ENCODE measurements around the gene ARL1.

ARL1 gene

DNA sequence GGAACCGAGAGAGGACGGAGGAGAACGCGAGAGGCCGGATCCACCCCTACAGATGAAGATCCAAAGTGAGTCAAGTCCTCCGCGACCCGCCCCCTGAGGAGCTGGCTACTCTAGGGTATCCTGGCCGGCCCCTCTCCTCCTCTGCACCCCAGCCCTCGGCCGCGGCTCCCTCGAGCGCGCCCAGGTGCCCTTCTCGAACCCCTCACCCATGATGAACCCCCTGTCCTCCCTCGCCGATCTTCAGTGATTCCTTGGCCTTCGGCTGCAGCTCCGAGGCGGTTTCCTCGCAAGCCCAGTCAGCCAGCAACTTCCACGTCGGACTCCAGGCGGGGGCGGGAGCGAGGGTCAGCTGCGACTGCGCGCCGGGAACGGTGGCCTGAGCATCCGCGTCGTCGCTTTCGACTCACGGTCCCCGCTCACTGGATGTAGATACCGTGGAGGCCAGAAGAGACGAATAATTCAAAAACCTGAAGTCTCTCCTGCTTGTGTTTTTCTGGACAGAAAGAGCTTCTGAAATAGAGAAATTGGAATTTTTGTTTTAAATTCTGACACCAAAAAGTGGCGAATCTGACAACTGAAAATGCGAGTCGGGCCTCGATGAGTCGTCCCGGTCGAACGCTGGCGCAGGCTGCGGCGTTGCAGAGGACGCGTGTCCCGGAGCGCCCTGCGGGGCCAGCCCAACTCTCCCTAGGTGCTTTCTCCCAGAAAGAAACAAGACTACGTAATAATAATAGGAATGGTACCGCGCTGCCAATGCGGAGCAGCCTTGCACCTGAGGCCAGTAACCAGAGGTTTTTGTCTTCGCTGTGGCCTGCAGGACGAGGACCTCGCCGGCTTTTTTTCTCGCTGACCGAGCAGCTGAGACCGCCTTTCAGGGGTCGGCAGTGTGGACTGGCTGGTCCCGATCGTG lies at the start of gene ARL1:
ARL1 (minus strand) TSS at position 337 of the 910 bp plus-strand sequence; CDS start at position 210, 127 bp downstream.
- DNase-seq (ENCODE audit: low read depth), result peak; percentile 80
- peak within 1 kb of the TSS; percentile 86 for H3K4me3 ChIP-seq (ENCODE audit: low read depth, low read length)
- TF ChIP-seq, protein P1, sequence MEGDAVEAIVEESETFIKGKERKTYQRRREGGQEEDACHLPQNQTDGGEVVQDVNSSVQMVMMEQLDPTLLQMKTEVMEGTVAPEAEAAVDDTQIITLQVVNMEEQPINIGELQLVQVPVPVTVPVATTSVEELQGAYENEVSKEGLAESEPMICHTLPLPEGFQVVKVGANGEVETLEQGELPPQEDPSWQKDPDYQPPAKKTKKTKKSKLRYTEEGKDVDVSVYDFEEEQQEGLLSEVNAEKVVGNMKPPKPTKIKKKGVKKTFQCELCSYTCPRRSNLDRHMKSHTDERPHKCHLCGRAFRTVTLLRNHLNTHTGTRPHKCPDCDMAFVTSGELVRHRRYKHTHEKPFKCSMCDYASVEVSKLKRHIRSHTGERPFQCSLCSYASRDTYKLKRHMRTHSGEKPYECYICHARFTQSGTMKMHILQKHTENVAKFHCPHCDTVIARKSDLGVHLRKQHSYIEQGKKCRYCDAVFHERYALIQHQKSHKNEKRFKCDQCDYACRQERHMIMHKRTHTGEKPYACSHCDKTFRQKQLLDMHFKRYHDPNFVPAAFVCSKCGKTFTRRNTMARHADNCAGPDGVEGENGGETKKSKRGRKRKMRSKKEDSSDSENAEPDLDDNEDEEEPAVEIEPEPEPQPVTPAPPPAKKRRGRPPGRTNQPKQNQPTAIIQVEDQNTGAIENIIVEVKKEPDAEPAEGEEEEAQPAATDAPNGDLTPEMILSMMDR (IDR thresholded peaks at IDR 0.05; ENCODE audit: control insufficient read depth, extremely low read depth, insufficient read depth), result no peak

DNA sequence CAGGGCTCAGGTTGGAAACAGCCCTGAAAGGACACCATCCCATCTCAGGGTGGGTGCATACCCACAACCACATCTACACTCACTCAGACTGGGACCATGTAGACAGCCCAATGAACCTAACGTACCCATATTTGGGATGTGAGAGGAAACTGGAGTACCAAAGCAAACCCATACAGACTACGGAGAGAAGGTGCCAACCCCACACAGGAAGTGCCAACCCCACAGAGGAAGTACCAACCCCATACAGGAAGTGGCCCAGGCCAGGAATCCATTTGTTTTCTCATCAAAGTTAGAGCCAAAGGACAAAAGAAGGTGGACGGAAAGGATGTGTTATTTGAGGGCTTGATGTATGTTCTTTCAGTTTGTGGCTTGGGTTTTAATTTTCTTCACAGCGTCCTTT lies 48.1 kb upstream of the ARL1 start:
- H3K4me3 ChIP-seq (ENCODE audit: low read depth, low read length), result no peak overlapping the region
- TF ChIP-seq, protein P1 (IDR thresholded peaks at IDR 0.05; ENCODE audit: control insufficient read depth, extremely low read depth, insufficient read depth), result no peak
- no peak for DNase-seq (ENCODE audit: low read depth)

DNA sequence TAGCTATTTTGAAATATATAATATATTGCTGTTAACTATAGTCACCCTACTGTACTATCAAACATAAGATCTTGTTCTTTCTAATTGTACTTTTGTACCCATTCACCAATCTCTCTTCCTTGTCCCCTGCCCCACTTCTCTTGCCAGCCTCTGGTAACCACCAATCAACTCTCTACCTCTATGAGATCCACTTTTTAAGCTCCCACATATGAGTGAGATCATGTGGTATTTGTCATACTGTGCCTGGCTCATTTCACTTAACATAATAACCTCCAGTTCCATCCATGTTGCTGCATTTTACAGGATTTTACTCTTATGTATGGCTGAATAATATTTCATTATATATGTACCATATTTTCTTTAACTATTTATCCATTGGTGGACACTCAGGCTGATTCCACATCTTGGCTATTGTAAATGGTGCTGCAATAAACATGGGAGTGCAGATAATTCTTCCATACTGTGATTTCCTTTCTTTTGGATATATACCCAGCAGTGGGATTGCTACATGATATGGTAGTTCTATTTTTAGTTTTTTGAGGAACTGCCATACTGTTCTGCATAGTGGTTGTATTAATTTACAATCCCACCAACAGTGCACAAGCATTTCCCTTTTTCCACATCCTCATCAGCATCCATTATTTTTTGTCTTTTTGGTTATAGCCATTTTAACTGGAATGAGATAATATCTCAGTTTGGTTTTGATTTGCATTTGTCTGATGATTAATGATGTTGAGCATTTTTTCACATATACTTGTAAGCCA lies 34.1 kb upstream of the ARL1 start:
- H3K4me3 ChIP-seq (ENCODE audit: low read depth, low read length), result no peak overlapping the region
- no peak for DNase-seq (ENCODE audit: low read depth)
- TF ChIP-seq, protein P1 (IDR thresholded peaks at IDR 0.05; ENCODE audit: control insufficient read depth, extremely low read depth, insufficient read depth), result no peak

DNA sequence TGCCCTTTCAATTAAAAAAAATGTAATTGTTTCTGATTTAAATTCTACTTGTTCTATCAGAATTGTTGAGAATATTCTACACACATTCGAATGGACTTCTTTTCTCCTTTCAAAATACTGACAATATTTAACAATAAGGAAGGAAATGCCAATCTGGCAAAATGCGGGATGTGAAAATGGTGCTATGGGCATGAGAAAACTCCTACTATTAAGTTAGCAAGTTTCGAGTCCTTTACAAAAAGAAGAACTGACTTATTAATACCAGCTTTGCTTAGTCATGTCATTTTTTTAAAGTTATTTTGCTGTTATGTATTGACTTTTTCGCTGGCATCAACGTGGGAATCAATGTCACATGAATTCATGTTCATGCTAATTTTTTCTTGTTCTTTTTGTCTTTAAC lies 31.7 kb upstream of the ARL1 start:
- DNase-seq (ENCODE audit: low read depth), result no peak
- TF ChIP-seq, protein P1 (IDR thresholded peaks at IDR 0.05; ENCODE audit: control insufficient read depth, extremely low read depth, insufficient read depth), result no peak
- no peak overlapping the region for H3K4me3 ChIP-seq (ENCODE audit: low read depth, low read length)

DNA sequence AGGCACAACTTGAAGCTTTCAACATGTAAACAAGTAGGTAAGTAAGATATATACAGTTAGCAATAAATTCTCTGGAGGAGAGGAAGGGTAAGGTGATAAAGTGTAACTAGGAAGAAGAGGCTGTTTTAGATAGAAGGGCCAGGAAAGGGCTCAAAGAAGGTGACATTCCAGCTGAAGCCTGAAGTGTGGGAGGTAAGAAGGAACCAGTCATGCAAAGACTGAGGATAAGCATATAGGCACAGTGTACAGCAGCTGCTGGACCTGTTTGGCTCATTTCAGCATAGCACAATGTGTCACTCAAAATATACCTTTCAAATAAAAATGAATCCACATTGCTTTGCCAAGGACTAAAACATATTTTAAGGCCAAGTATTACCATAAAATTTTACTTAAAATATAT lies 28.6 kb upstream of the ARL1 start:
- DNase-seq (ENCODE audit: low read depth), result peak; percentile 33
- TF ChIP-seq, protein P1 (IDR thresholded peaks at IDR 0.05; ENCODE audit: control insufficient read depth, extremely low read depth, insufficient read depth), result no peak
- no peak overlapping the region for H3K4me3 ChIP-seq (ENCODE audit: low read depth, low read length)

DNA sequence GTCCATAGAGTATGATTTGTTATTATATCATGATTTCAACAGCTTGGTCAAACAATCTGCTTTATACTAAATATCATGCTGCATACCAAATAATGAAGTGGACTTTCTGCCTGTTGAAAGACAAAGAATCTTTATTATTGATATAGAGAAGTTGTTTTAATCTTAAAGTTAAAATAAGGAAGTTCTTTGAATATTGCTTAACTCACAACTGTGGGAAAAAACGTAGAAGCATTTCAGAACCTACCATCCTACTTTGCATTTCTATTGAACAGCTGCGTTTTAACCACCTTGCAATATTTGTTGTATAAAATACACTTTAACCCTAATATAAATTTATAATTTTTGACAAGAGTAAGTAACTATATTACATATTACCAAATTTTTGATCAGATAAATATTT lies 22.9 kb upstream of the ARL1 start:
- no peak overlapping the region for H3K4me3 ChIP-seq (ENCODE audit: low read depth, low read length)
- DNase-seq (ENCODE audit: low read depth), result no peak
- TF ChIP-seq, protein P1 (IDR thresholded peaks at IDR 0.05; ENCODE audit: control insufficient read depth, extremely low read depth, insufficient read depth), result no peak
